ENCODE results near the gene POLR2J.

POLR2J gene

DNA sequence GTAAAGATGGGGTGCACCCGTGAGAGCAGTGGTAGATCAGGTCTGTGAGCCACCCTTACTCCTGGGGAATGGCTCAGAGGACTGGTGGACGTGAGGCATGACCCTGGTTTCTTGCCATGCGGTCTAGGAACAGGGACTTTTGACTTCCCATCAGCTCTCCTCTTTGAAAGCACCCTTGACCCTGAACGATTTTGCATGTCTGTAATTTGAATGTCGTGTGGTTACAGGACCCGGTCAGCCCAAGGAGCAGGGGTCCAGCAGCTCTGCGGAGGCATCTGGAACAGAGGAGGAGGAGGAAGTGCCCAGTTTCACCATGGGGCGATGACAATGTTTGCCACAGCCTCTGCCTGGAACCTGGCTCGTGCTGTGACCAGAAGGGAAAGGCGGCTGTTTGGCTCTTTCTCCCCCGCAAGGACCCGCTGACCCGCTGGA is 53.9 kb downstream of the POLR2J start:
- no peak for ATAC-seq
- TF ChIP-seq ZFP30 (CRISPR knock-in tag; IDR thresholded peaks at IDR 0.05) = no peak
- TF ChIP-seq SNAI2 (CRISPR knock-in tag; IDR thresholded peaks at IDR 0.05) = no peak
- TF ChIP-seq PPARA (CRISPR knock-in tag; IDR thresholded peaks at IDR 0.05; ENCODE audit: borderline replicate concordance) = no peak
- no peak for TF ChIP-seq CSDC2 (CRISPR knock-in tag; IDR thresholded peaks at IDR 0.05)
- no peak for TF ChIP-seq TSHZ2 (CRISPR knock-in tag; IDR thresholded peaks at IDR 0.05)
- no peak for TF ChIP-seq PATZ1 (CRISPR knock-in tag; IDR thresholded peaks at IDR 0.05; ENCODE audit: borderline replicate concordance)
- no peak for TF ChIP-seq ZNF565 (CRISPR knock-in tag; conservative IDR thresholded peaks at IDR 0.05; ENCODE audit: low read depth)
- TF ChIP-seq ESRRG (CRISPR knock-in tag; IDR thresholded peaks at IDR 0.05) = no peak
- no peak for TF ChIP-seq ZNF70 (CRISPR knock-in tag; IDR thresholded peaks at IDR 0.05)
- no peak for TF ChIP-seq CSRNP3 (CRISPR knock-in tag; IDR thresholded peaks at IDR 0.05)
- TF ChIP-seq RARB (CRISPR knock-in tag; IDR thresholded peaks at IDR 0.05) = no peak
- TF ChIP-seq TOX (CRISPR knock-in tag; IDR thresholded peaks at IDR 0.05; ENCODE audit: borderline replicate concordance) = no peak
- TF ChIP-seq GLIS3 (CRISPR knock-in tag; IDR thresholded peaks at IDR 0.05) = no peak

GRCh38 chr7:102424129-102424551 is 54.6 kb downstream of the POLR2J start:
- TF ChIP-seq RARB (CRISPR knock-in tag; IDR thresholded peaks at IDR 0.05) (no peak), GLIS3 (CRISPR knock-in tag; IDR thresholded peaks at IDR 0.05) (no peak), ISL1 (CRISPR knock-in tag; IDR thresholded peaks at IDR 0.05) (no peak), BACH2 (CRISPR knock-in tag; IDR thresholded peaks at IDR 0.05; ENCODE audit: borderline replicate concordance) (no peak), TSHZ2 (CRISPR knock-in tag; IDR thresholded peaks at IDR 0.05) (no peak), OSR1 (CRISPR knock-in tag; IDR thresholded peaks at IDR 0.05) (no peak), ARNTL (CRISPR knock-in tag; IDR thresholded peaks at IDR 0.05; ENCODE audit: borderline replicate concordance, low read depth) (no peak), ZFP3 (CRISPR knock-in tag; IDR thresholded peaks at IDR 0.05) (no peak), PPARA (CRISPR knock-in tag; IDR thresholded peaks at IDR 0.05; ENCODE audit: borderline replicate concordance) (no peak), ESRRG (CRISPR knock-in tag; IDR thresholded peaks at IDR 0.05) (no peak), CSDC2 (CRISPR knock-in tag; IDR thresholded peaks at IDR 0.05) (no peak), ZNF8 (CRISPR knock-in tag; IDR thresholded peaks at IDR 0.05) (no peak), ZFP30 (CRISPR knock-in tag; IDR thresholded peaks at IDR 0.05) (no peak), CSRNP3 (CRISPR knock-in tag; IDR thresholded peaks at IDR 0.05) (no peak), TCF4 (CRISPR knock-in tag; IDR thresholded peaks at IDR 0.05; ENCODE audit: borderline replicate concordance) (no peak), ZNF70 (CRISPR knock-in tag; IDR thresholded peaks at IDR 0.05) (no peak), SNAI2 (CRISPR knock-in tag; IDR thresholded peaks at IDR 0.05) (no peak), ZC3H10 (CRISPR knock-in tag; IDR thresholded peaks at IDR 0.05) (no peak)
- TF ChIP-seq, protein P1, sequence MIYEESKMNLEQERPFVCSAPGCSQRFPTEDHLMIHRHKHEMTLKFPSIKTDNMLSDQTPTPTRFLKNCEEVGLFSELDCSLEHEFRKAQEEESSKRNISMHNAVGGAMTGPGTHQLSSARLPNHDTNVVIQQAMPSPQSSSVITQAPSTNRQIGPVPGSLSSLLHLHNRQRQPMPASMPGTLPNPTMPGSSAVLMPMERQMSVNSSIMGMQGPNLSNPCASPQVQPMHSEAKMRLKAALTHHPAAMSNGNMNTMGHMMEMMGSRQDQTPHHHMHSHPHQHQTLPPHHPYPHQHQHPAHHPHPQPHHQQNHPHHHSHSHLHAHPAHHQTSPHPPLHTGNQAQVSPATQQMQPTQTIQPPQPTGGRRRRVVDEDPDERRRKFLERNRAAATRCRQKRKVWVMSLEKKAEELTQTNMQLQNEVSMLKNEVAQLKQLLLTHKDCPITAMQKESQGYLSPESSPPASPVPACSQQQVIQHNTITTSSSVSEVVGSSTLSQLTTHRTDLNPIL (CRISPR knock-in tag; IDR thresholded peaks at IDR 0.05; ENCODE audit: low read depth) = no peak
- TF ChIP-seq, protein P2, sequence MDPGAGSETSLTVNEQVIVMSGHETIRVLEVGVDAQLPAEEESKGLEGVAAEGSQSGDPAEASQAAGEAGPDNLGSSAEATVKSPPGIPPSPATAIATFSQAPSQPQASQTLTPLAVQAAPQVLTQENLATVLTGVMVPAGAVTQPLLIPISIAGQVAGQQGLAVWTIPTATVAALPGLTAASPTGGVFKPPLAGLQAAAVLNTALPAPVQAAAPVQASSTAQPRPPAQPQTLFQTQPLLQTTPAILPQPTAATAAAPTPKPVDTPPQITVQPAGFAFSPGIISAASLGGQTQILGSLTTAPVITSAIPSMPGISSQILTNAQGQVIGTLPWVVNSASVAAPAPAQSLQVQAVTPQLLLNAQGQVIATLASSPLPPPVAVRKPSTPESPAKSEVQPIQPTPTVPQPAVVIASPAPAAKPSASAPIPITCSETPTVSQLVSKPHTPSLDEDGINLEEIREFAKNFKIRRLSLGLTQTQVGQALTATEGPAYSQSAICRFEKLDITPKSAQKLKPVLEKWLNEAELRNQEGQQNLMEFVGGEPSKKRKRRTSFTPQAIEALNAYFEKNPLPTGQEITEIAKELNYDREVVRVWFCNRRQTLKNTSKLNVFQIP (CRISPR knock-in tag; IDR thresholded peaks at IDR 0.05; ENCODE audit: borderline replicate concordance, low read depth) = no peak
- ATAC-seq = no peak; the same call in 2 of the 3 replicates

All from SK-N-SH treated with all-trans-retinoic acid at 6 μM for 48 hours (cell line).